Measurements from ENCODE around the gene RAD51. TPM values are rescaled to one million over a fixed set of nuclear protein-coding genes. Genes with fewer than 3 reads are reported as not detected.
A peak's percentile ranks its signal among the peaks of the same experiment; 100 is the strongest.

Gene RAD51
- total RNA-seq, 1 experiment from 2014 or later, result 22.5 TPM

GRCh38 chr15:40762919-40763800, 68.2 kb downstream of the RAD51 start:
- intact Hi-C loops (cut with micrococcal nuclease; ENCODE audit: unreplicated experiment), result no loop called here
- Histone ChIP-seq H4K20me1 (ENCODE audit: insufficient read depth) (no peaks in the 10 kb centered on the region), H3K9me3 (ENCODE audit: insufficient read depth, low read depth) (no peaks in the 10 kb centered on the region), H3K9me2 (ENCODE audit: insufficient read depth) (no peaks in the 10 kb centered on the region), H3K27me3 (ENCODE audit: insufficient read depth, low read depth) (no peaks in the 10 kb centered on the region), H3K27ac (no peak overlapping the region), H3K36me3 (ENCODE audit: low read depth) (no peaks in the 10 kb centered on the region), H3K4me1 (replicated peaks; ENCODE audit: insufficient read depth) (peaks cover 28% of the 10 kb centered on the region), H3K4me2 (no peak overlapping the region), H3K79me2 (ENCODE audit: low read depth) (no peaks in the 10 kb centered on the region), H2AFZ (no peak overlapping the region), H3F3A (ENCODE audit: insufficient read depth, low read depth) (peaks cover 14% of the 10 kb centered on the region), H3K4me3 (no peak overlapping the region)
- TF ChIP-seq CTCF (conservative IDR thresholded peaks at IDR 0.05) (no peak), EZH2 (IDR thresholded peaks at IDR 0.05; ENCODE audit: low read depth) (no peak)
- BruUV-seq (replicated peaks), result no TSS peak
- ChIA-PET POLR2A (ENCODE audit: unreplicated experiment) (no interaction called here), CTCF (no interaction called here)
- DNase-seq, result no peak

- Histone ChIP-seq H3K27ac (no peak within 1 kb of the TSS), H3K9me2 (ENCODE audit: insufficient read depth) (no peaks in the 10 kb centered on the region), H3K36me3 (ENCODE audit: low read depth) (no peaks in the 10 kb centered on the region), H3K27me3 (ENCODE audit: insufficient read depth, low read depth) (no peaks in the 10 kb centered on the region), H4K20me1 (ENCODE audit: insufficient read depth) (no peaks in the 10 kb centered on the region), H3K9me3 (ENCODE audit: insufficient read depth, low read depth) (no peaks in the 10 kb centered on the region), H3F3A (ENCODE audit: insufficient read depth, low read depth) (peaks cover 23% of the 10 kb centered on the region), H3K4me3 (no peak within 1 kb of the TSS), H3K4me2 (peak within 1 kb of the TSS; percentile 57; the same call in 1 of the 2 replicates), H2AFZ (no peak within 1 kb of the TSS), H3K4me1 (replicated peaks; ENCODE audit: insufficient read depth) (peaks cover 37% of the 10 kb centered on the region), H3K79me2 (ENCODE audit: low read depth) (no peaks in the 10 kb centered on the region)
- TF ChIP-seq CTCF (conservative IDR thresholded peaks at IDR 0.05) (no peak), EZH2 (IDR thresholded peaks at IDR 0.05; ENCODE audit: low read depth) (no peak)
- no peak for DNase-seq
- CTCF ChIA-PET, result no interaction called here
- BruUV-seq (replicated peaks), result no TSS peak
- POLR2A ChIA-PET (ENCODE audit: unreplicated experiment), result no interaction called here
- intact Hi-C loops (cut with micrococcal nuclease; ENCODE audit: unreplicated experiment), result no loop called here
These were observed 69.0 kb downstream of the RAD51 start, which contains the start of gene GCHFR for GRCh38 chr15:40763801-40764628. Gene GCHFR, plus strand, starts transcription at chr15:40764068. Its CDS starts 113 bp downstream, at chr15:40764181.

GRCh38 chr15:40764629-40765103, 69.7 kb downstream of the RAD51 start:
- H4K20me1 ChIP-seq (ENCODE audit: insufficient read depth), result no peaks in the 10 kb centered on the region
- no peaks in the 10 kb centered on the region for H3K9me3 ChIP-seq (ENCODE audit: insufficient read depth, low read depth)
- H3K9me2 ChIP-seq (ENCODE audit: insufficient read depth), result no peaks in the 10 kb centered on the region
- intact Hi-C loops (cut with micrococcal nuclease; ENCODE audit: unreplicated experiment), result no loop called here
- ChIA-PET POLR2A (ENCODE audit: unreplicated experiment) (no interaction called here), CTCF (no interaction called here)
- H3K4me1 ChIP-seq (replicated peaks; ENCODE audit: insufficient read depth), result peaks cover 39% of the 10 kb centered on the region
- BruUV-seq (replicated peaks), result no TSS peak
- no peak overlapping the region for H3K27ac ChIP-seq
- no peaks in the 10 kb centered on the region for H3K36me3 ChIP-seq (ENCODE audit: low read depth)
- peaks cover 25% of the 10 kb centered on the region for H3F3A ChIP-seq (ENCODE audit: insufficient read depth, low read depth)
- H3K4me2 ChIP-seq, result peak overlapping the region; percentile 57; the same call in 1 of the 2 replicates
- H3K79me2 ChIP-seq (ENCODE audit: low read depth), result no peaks in the 10 kb centered on the region
- no peaks in the 10 kb centered on the region for H3K27me3 ChIP-seq (ENCODE audit: insufficient read depth, low read depth)
- TF ChIP-seq EZH2 (IDR thresholded peaks at IDR 0.05; ENCODE audit: low read depth), result no peak
- TF ChIP-seq CTCF (conservative IDR thresholded peaks at IDR 0.05), result no peak
- no peak overlapping the region for H2AFZ ChIP-seq
- DNase-seq, result no peak
- no peak overlapping the region for H3K4me3 ChIP-seq

All from PC-9 (cell line).